ENCODE measurements around the gene YPEL2.

- TF ChIP-seq, protein P1, sequence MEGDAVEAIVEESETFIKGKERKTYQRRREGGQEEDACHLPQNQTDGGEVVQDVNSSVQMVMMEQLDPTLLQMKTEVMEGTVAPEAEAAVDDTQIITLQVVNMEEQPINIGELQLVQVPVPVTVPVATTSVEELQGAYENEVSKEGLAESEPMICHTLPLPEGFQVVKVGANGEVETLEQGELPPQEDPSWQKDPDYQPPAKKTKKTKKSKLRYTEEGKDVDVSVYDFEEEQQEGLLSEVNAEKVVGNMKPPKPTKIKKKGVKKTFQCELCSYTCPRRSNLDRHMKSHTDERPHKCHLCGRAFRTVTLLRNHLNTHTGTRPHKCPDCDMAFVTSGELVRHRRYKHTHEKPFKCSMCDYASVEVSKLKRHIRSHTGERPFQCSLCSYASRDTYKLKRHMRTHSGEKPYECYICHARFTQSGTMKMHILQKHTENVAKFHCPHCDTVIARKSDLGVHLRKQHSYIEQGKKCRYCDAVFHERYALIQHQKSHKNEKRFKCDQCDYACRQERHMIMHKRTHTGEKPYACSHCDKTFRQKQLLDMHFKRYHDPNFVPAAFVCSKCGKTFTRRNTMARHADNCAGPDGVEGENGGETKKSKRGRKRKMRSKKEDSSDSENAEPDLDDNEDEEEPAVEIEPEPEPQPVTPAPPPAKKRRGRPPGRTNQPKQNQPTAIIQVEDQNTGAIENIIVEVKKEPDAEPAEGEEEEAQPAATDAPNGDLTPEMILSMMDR (IDR thresholded peaks at IDR 0.05; ENCODE audit: insufficient read depth, low read depth, low read length), result no peak
- TF ChIP-seq EZH2 (IDR thresholded peaks at IDR 0.05; ENCODE audit: insufficient read depth, low read length), result no peak
Measured at GRCh38 chr17:59347975-59348391, 16.5 kb downstream of the YPEL2 start.

Data from astrocyte (in vitro differentiated cells and primary cell).